Neural progenitor cell (in vitro differentiated cells): ENCODE data around the gene AASDH. TPM values are rescaled to one million over a fixed set of nuclear protein-coding genes. Genes with fewer than 3 reads are reported as not detected.
A peak's percentile ranks its signal among the peaks of the same experiment; 100 is the strongest.
"Not testable (repeated sequence)": the region's sequence is repeated elsewhere in the genome, so short reads cannot be mapped to it uniquely, and the experiment has no call there.

Source experiments
- DNase-seq: peaks from one replicate; pipeline ENCODE4 v3.0.0-alpha.2; 2016; ENCODE audit warnings: low spot score
- H2AFZ ChIP-seq: fragments of 200-600 bp; sonication (generic); replicated peaks from 2 replicates; pipeline ENCODE4 v1.6.1; 2016; ENCODE audit warnings: antibody characterized with exemption
- H3F3A ChIP-seq: fragments of 200-600 bp; sonication (generic); 2 replicates; pipeline ENCODE4 v1.6.1; 2016; ENCODE audit warnings: antibody characterized with exemption, low read depth
- H3K27ac ChIP-seq: fragments of 200-600 bp; sonication (generic); 2 replicates; pipeline ENCODE4 v1.5.1; 2016; ENCODE audit warnings: mild to moderate bottlenecking
- H3K27me3 ChIP-seq: fragments of 200-600 bp; sonication (generic); 2 replicates; pipeline ENCODE4 v1.6.1; 2016; ENCODE audit warnings: mild to moderate bottlenecking, moderate library complexity
- H3K36me3 ChIP-seq: fragments of 200-600 bp; sonication (generic); 2 replicates; pipeline ENCODE4 v1.5.1; 2016
- H3K4me1 ChIP-seq: fragments of 200-600 bp; sonication (generic); 2 replicates; pipeline ENCODE4 v1.6.1; 2016; ENCODE audit warnings: mixed run types
- H3K4me2 ChIP-seq: fragments of 200-600 bp; sonication (generic); 2 replicates; pipeline ENCODE4 v1.6.1; 2016
- H3K4me3 ChIP-seq: fragments of 200-600 bp; sonication (generic); 2 replicates; pipeline ENCODE4 v1.5.1; 2016
- H3K79me2 ChIP-seq: fragments of 200-600 bp; sonication (generic); 2 replicates; pipeline ENCODE4 v1.6.1; 2016; ENCODE audit warnings: low read depth
- H3K9ac ChIP-seq: fragments of 200-600 bp; sonication (generic); 2 replicates; pipeline ENCODE4 v1.6.1; 2016
- H3K9me3 ChIP-seq: fragments of 200-600 bp; sonication (generic); 2 replicates; pipeline ENCODE4 v1.5.1; 2016; ENCODE audit warnings: low read depth
- H4K20me1 ChIP-seq: fragments of 200-600 bp; sonication (generic); 2 replicates; pipeline ENCODE4 v1.6.1; 2016; ENCODE audit warnings: low read depth
- H3K27ac Mint-ChIP-seq: 3 replicates; pipeline ENCODE4 v1.8.0; 2021; ENCODE audit warnings: mixed read lengths
- H3K27me3 Mint-ChIP-seq: 2 replicates; pipeline ENCODE4 v1.8.0; 2022; ENCODE audit warnings: low read depth, mild to moderate bottlenecking, inconsistent platforms, moderate library complexity, mixed read lengths; ENCODE audit not compliant: insufficient read depth
- H3K36me3 Mint-ChIP-seq: 3 replicates; pipeline ENCODE4 v1.8.0; 2021; ENCODE audit warnings: mixed read lengths
- H3K4me1 Mint-ChIP-seq: 3 replicates; pipeline ENCODE4 v1.8.0; 2021; ENCODE audit warnings: mixed read lengths
- H3K4me3 Mint-ChIP-seq: 3 replicates; pipeline ENCODE4 v1.8.0; 2021; ENCODE audit warnings: mild to moderate bottlenecking, moderate library complexity, mixed read lengths
- H3K9me3 Mint-ChIP-seq: 3 replicates; pipeline ENCODE4 v1.8.0; 2020; ENCODE audit warnings: mixed read lengths
- CTCF ChIP-seq: fragments of 200-600 bp; sonication (generic); IDR thresholded peaks from 2 replicates; pipeline ENCODE4 v1.5.1; 2017; ENCODE audit warnings: antibody characterized with exemption, mild to moderate bottlenecking
- EZH2 ChIP-seq: fragments of 200-600 bp; sonication (generic); IDR thresholded peaks from 2 replicates; pipeline ENCODE4 v1.6.1; 2017; ENCODE audit warnings: antibody characterized with exemption, mild to moderate bottlenecking, moderate library complexity
- EZH2phosphoT487 ChIP-seq: fragments of 200-600 bp; sonication (generic); IDR thresholded peaks from 2 replicates; pipeline ENCODE4 v1.6.1; 2017; ENCODE audit warnings: antibody characterized with exemption
- total RNA-seq: library from RNA; depleted of rRNA; stranded (reverse); fragments of >200 nt; gene quantifications from 2 replicates; pipeline ENCODE4 v1.2.3, GENCODE V29; 2015; ENCODE audit warnings: low replicate concordance

Gene AASDH
- total RNA-seq, 1 donor from 2014 or later = 33.1 TPM

- H3K9me3 ChIP-seq = no peaks in the 10 kb centered on the region
- no peak overlapping the region for H3K9ac ChIP-seq
- peaks cover 10% of the 10 kb centered on the region for H3K36me3 ChIP-seq
- H3K27ac ChIP-seq = no peak overlapping the region
- TF ChIP-seq EZH2phosphoT487 (no peak), EZH2 (no peak), CTCF (no peak)
- Mint-ChIP-seq H3K36me3 (peaks cover 17% of the 10 kb centered on the region), H3K9me3 (peaks cover 6% of the 10 kb centered on the region), H3K4me1 (peaks cover 10% of the 10 kb centered on the region), H3K4me3 (no peak overlapping the region), H3K27me3 (no peaks in the 10 kb centered on the region), H3K27ac (no peak overlapping the region)
- peaks cover 18% of the 10 kb centered on the region for H3K4me1 ChIP-seq
- no peaks in the 10 kb centered on the region for H3K27me3 ChIP-seq
- H3F3A ChIP-seq = peaks cover 12% of the 10 kb centered on the region
- peaks cover 4% of the 10 kb centered on the region for H4K20me1 ChIP-seq
- no peak overlapping the region for H3K4me3 ChIP-seq
- no peak overlapping the region for H2AFZ ChIP-seq
- H3K4me2 ChIP-seq = no peak overlapping the region
- peak; percentile 11 for DNase-seq
- no peaks in the 10 kb centered on the region for H3K79me2 ChIP-seq
These were observed 16.9 kb downstream of the AASDH start for GRCh38 chr4:56370377-56370776.

DNA sequence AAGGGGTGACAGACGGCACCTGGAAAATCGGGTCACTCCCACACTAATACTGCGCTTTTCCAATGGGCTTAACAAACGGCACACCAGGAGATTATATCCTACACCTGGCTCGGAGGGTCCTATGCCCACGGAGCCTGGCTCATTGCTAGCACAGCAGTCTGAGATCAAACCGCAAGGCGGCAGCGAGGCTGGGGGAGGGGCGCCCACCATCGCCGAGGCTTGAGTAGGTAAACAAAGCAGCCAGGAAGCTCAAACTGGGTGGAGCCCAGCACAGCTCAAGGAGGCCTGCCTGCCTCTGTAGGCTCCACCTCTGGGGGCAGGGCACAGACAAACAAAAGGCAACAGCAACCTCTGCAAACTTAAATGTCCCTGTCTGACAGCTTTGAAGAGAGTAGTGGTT, 24.3 kb downstream of the AASDH start:
- not testable (repeated sequence) for H3K4me3 ChIP-seq, H3K36me3 ChIP-seq, H3F3A ChIP-seq, H3K27ac ChIP-seq, H3K27me3 Mint-ChIP-seq, H3K27ac Mint-ChIP-seq, H3K4me2 ChIP-seq, H3K4me1 Mint-ChIP-seq, H3K79me2 ChIP-seq, H3K4me3 Mint-ChIP-seq, H3K9ac ChIP-seq, H2AFZ ChIP-seq, DNase-seq, H3K4me1 ChIP-seq, H4K20me1 ChIP-seq, H3K27me3 ChIP-seq
- Mint-ChIP-seq H3K36me3 (peaks cover 25% of the 10 kb centered on the region), H3K9me3 (peaks cover 29% of the 10 kb centered on the region)
- H3K9me3 ChIP-seq = peaks cover 14% of the 10 kb centered on the region

DNA sequence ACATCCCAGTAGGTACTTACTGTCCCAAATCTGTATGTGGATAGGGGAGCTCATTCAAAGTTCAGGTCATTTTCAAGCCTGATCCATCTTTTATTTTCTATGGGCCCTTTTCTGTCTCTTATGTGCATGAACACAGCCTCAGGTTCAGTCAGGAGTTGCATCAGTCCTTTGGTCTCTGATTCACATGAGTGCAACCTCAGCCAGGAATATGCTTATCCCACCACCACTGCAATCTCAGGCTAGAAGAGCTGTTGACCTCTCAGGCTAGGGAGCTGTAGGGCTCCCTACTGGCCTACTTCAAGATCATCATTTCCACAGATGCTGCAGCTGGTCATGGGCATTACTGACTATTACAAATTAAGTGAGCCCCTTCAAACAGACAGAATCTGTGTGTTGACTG, 27.2 kb downstream of the AASDH start:
- Mint-ChIP-seq H3K36me3 (peaks cover 22% of the 10 kb centered on the region), H3K27ac (no peak overlapping the region)

GRCh38 chr4:56356650-56357049, 30.6 kb downstream of the AASDH start:
- no peaks in the 10 kb centered on the region for H3K79me2 ChIP-seq
- no peak for DNase-seq
- Mint-ChIP-seq H3K36me3 (peaks cover 14% of the 10 kb centered on the region), H3K4me3 (no peak overlapping the region), H3K27me3 (no peaks in the 10 kb centered on the region), H3K9me3 (no peaks in the 10 kb centered on the region), H3K27ac (no peak overlapping the region), H3K4me1 (no peaks in the 10 kb centered on the region)
- no peaks in the 10 kb centered on the region for H3K4me1 ChIP-seq
- H3K36me3 ChIP-seq = no peaks in the 10 kb centered on the region
- H3K27ac ChIP-seq = no peak overlapping the region
- H3F3A ChIP-seq = no peaks in the 10 kb centered on the region
- H4K20me1 ChIP-seq = no peaks in the 10 kb centered on the region
- H3K4me2 ChIP-seq = no peak overlapping the region
- no peaks in the 10 kb centered on the region for H3K27me3 ChIP-seq
- no peak overlapping the region for H3K4me3 ChIP-seq
- H3K9ac ChIP-seq = no peak overlapping the region
- H2AFZ ChIP-seq = no peak overlapping the region
- TF ChIP-seq EZH2 (no peak), EZH2phosphoT487 (no peak), CTCF (no peak)
- no peaks in the 10 kb centered on the region for H3K9me3 ChIP-seq

More for the DNA sequence above, 27.2 kb downstream of the AASDH start:
- H4K20me1 ChIP-seq = no peaks in the 10 kb centered on the region
- no peaks in the 10 kb centered on the region for H3K79me2 ChIP-seq
- no peak for TF ChIP-seq EZH2phosphoT487
- TF ChIP-seq EZH2 = no peak
- TF ChIP-seq CTCF = no peak
- H3K36me3 ChIP-seq = no peaks in the 10 kb centered on the region
- H3K4me1 Mint-ChIP-seq = no peaks in the 10 kb centered on the region
- H3K9ac ChIP-seq = no peak overlapping the region
- no peak overlapping the region for H3K4me2 ChIP-seq
- H3K27me3 Mint-ChIP-seq = peaks cover 2% of the 10 kb centered on the region
- H3K4me3 Mint-ChIP-seq = no peak overlapping the region
- H3K27me3 ChIP-seq = no peaks in the 10 kb centered on the region
- H3K9me3 Mint-ChIP-seq = peaks cover 25% of the 10 kb centered on the region
- DNase-seq = no peak
- H3K9me3 ChIP-seq = peaks cover 14% of the 10 kb centered on the region
- no peaks in the 10 kb centered on the region for H3F3A ChIP-seq
- H3K27ac ChIP-seq = no peak overlapping the region
- no peaks in the 10 kb centered on the region for H3K4me1 ChIP-seq
- no peak overlapping the region for H3K4me3 ChIP-seq
- H2AFZ ChIP-seq = no peak overlapping the region
